GM11168 (cell line): ENCODE data around the gene ALDOA.
"Not testable (repeated sequence)": the region's sequence is repeated elsewhere in the genome, so short reads cannot be mapped to it uniquely, and the experiment has no call there.

Source experiments
- in situ Hi-C: fragments of 300-500 bp; cut with MboI; formaldehyde crosslinking; loops from one replicate; pipeline ENCODE4 v1.12.0; 2022; ENCODE audit warnings: low sequenced_read_pairs; ENCODE audit not compliant: unreplicated experiment

The ALDOA gene

DNA sequence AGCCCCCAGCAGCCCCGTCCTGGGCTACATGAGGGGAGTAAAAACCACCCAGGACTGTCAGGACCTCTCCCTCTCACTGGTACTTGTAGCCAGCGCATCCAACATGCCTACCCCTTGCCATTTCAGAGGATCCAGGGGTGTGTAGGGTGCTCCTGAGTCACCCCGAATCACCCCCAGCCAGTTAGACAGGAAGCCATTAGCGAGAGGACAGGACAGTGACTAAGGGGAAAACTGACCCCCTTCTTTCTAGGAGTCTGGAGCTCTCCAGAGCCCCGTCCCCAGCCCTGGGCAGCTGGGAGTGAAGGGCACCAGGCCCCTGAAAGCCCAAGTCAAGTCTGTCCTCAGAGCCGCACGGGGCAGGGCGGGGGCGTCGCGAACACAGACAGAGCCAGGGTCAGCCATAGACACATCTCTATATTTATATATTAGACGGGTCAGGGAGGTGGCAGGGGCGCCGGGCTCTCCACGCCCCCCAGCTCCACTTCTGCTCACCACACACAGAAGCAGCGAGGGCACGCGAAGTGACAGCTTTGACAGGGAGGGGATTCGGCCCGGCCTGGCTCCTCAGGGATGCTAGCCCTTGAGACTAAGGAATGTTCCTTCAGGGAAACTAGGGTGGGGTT lies 48.3 kb downstream of the ALDOA start:
- in situ Hi-C loops = no loop called here

DNA sequence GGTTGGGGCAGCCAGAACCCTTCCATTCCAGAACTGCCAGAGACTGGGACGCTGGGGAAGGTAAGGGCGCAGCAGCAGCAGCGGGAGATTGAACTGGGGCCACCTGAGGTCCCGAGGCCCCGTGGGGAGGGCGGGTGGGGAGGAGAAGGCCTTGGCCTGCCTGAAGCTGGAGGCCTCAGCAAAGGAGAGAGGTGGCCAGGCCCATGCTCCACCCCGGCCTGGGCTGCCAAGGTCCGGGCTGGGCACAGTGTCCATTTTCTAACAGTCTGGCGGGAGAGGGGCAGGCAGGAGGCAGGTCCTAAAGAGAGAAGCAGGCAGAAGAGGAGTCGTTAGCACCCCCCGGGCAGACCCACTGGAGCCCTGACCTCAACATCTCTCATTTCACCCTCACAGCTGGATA lies 48.9 kb downstream of the ALDOA start:
- in situ Hi-C loops = no loop called here

DNA sequence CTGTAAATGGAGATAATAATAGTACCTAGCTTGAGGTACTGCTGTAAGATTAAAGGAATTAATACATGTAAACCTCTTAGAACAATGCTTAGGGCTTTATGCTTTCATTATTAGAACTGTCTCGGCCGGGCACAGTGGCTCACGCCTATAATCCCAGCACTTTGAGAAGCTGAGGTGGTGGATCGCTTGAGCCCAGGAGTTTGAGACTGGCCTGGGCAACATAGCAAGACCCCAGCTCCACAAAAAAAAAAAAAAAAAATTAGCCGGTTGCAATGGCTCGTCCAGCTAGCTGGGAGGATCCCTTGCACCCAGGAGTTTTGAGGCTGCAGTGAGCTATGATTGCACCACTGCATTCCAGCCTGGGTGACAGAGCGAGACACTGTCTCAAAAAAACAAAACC lies 49.3 kb downstream of the ALDOA start:
- in situ Hi-C loops = not testable (repeated sequence)

DNA sequence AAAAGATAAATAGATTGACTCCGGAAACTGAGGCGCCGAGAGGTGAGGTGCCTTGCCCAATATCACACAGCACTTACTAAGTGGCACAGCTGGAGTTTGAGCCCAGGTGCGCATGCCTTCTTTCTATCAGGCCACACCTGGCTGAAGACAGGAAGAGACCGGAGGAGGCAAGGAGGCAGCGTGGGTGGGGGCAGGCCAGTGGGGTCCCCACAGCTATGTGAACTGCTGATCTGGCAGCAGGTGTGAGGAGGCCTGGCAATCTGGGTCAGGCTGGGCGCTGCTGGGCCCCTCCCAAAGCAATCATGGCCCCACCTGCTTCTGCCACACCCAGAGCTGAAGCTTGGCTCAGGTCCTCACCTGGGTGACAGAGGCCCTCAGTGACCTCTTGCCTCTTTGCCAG lies 49.7 kb downstream of the ALDOA start:
- in situ Hi-C loops = no loop called here

DNA sequence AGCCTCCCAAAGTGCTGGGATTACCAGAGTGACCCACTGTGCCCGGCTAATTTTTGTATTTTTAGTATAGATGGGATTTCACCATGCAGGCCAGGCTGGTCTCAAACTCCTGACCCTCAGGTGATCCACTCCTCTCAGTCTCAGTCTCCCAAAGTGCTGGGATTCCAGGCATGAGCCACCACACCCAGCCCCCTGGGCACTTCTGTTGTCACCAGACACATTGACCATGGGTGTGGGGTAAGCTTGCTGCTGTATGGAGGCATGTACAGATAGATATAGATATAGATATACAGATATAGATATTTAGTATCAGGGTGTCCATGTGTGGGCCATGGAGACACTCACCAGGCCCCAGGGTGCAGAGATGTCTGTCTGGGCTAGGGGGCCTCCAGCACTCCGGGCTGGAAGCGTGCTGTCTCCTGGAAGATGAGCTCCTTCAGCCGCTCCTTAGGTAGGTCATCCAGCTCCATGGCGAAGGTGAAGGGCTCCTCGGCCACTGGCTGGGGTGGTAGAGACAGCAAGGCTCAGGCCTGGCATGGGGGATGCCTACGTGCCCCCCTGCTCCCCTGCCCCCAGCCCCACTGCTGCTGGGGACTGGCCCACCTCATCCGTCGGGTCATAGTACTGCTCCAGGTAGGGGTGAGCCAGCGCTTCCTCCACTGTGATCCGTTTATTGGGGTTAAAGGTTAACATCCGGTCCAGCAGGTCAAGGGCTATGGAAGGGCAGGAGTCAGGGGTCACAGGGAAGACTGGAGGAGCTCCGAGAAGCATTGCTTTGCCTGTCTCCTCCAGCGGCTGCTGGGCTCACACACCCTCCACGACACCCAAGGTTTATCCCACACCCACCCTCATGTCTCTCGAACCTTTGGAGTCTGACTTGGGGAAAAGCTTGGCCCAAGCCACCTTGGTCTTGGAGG lies 51.0 kb downstream of the ALDOA start:
- in situ Hi-C loops = no loop called here

DNA sequence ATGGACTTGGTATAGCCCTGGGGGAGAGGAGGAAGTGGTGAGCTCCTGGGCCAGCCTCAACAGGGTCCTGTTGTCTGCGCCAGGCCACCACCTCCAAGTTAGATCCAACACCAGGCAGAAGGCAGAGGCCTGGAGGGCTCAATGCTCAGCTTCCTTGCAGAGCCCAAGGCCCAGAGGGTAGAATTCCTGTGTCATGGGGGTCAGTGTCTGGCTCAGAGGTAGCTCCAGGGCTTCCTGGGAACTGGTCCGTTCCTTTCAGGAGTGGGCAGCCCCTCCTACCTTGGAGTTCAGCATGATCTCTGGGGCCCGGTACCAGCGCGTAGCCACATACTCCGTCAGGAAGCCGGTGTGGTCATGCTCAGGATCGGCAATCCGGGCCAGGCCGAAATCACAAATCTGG lies 52.2 kb downstream of the ALDOA start:
- in situ Hi-C loops = no loop called here

DNA sequence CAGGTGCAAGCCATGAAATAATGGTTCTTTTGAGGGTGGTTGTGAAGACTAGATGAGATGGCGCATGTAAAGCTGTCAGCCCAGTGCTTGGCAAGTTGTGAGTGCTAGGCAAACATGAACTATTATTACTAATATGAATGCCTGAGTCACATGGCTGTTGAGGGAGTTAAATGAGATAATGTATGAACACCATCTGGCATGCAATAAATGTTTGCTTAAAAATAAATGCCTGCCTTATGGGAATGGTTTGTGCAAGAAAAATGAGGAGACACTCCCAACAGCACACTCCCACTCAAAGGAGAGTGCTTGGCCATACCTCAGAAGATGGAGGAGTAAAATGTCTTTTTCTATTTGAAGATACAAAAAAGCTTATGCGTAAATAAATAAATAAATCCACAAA lies 53.9 kb downstream of the ALDOA start:
- in situ Hi-C loops = no loop called here
